AG10803 (cell line): ENCODE data around the gene FMNL2.

Experiments used
- DNase-seq: peaks from one replicate; pipeline ENCODE4 v3.0.0; 2010; ENCODE audit warnings: low read depth
- H3K4me3 ChIP-seq: 2 replicates; pipeline ENCODE4 v1.5.1; 2011; ENCODE audit warnings: mild to moderate bottlenecking, low read length, control low read depth
- TF ChIP-seq, protein P1 (sequence below): conservative IDR thresholded peaks from 2 replicates; pipeline ENCODE4 v1.5.1; 2011; ENCODE audit warnings: mild to moderate bottlenecking, low read length, control low read depth, inconsistent platforms

The FMNL2 gene

DNA sequence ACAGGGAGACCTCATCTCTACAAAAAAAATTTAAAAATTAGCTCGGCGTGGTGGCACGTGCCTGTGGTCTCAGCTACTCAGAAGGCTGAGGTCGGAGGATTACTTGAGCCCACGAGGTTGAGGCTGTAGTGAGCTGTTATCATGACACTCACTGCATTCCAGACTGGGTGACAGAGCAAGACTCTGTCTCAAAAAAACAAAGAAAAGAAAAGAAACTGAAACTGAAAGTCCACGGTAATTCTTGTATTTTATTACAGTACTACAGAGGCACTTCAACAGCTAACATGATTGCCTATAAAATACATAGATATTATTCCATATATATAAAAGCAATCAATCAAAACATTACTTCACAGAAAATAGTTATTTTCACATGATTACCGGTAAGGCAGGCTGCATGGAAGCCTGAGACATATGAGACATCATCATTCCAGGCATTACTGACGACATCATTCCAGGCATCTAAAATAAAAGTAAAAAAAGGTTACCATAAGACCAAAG, 359.2 kb downstream of the FMNL2 start:
- peak; percentile 64 for DNase-seq
- peak overlapping the region; percentile 37 for H3K4me3 ChIP-seq
- TF ChIP-seq, protein P1, sequence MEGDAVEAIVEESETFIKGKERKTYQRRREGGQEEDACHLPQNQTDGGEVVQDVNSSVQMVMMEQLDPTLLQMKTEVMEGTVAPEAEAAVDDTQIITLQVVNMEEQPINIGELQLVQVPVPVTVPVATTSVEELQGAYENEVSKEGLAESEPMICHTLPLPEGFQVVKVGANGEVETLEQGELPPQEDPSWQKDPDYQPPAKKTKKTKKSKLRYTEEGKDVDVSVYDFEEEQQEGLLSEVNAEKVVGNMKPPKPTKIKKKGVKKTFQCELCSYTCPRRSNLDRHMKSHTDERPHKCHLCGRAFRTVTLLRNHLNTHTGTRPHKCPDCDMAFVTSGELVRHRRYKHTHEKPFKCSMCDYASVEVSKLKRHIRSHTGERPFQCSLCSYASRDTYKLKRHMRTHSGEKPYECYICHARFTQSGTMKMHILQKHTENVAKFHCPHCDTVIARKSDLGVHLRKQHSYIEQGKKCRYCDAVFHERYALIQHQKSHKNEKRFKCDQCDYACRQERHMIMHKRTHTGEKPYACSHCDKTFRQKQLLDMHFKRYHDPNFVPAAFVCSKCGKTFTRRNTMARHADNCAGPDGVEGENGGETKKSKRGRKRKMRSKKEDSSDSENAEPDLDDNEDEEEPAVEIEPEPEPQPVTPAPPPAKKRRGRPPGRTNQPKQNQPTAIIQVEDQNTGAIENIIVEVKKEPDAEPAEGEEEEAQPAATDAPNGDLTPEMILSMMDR, result no peak

DNA sequence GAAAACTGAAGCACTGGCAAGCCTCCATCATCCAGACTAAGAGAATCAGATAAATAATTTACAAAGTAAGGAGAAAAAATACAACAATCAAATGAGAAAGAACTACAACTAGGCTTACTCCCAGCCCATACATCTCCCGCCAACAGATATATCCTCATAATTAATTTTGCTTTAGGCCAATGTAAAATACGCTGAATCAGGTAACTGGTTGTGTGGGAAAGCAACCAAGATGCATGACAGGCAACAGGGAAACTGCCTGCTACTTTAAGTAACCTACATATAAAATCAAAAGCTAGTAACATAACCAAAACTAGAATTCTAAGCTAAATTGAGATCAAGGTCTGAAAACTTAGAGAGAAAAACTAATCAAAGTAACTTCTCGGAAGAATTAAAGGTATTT, 360.8 kb downstream of the FMNL2 start:
- no peak for DNase-seq
- TF ChIP-seq, protein P1, result no peak
- H3K4me3 ChIP-seq, result no peak overlapping the region

DNA sequence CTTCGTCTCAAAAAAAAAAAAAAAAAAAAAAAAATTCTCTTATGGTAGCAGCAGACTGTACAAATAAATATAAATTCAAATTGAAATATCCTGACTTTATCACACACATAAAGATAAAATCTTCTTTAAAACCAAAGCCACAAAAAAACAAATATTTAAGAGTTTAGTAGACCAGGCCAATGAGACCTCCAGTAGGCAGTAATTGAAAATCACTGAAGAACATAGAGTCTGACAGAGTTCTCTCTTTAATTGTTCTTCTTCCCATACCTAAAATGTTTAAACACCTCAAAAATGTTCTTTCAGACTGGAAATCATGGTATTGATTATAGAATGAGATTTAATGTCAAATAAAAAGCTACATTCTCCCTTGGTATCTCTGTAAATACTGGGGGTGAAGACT, 361.5 kb downstream of the FMNL2 start:
- DNase-seq, result peak; percentile 67
- TF ChIP-seq, protein P1, result no peak
- H3K4me3 ChIP-seq, result no peak overlapping the region
